Lung (tissue), 12 donors: Measurements from ENCODE around the gene NSD2. TPM values are rescaled to one million over a fixed set of nuclear protein-coding genes. Genes with fewer than 3 reads are reported as not detected.
A peak's percentile ranks its signal among the peaks of the same experiment; 100 is the strongest.

ENCODE experiments used
- ATAC-seq: fragments of 200-7000 bp; cut with Tn5 transposase; one replicate; pipeline ENCODE4 v1.9.1; 2020; ENCODE audit warnings: moderate number of reproducible peaks; ENCODE audit not compliant: insufficient read depth, low FRiP score
- DNase-seq, 3 donors: peaks; one replicate each; pipeline ENCODE4 v3.0.0-alpha.2; 2013 to 2017
- H3K27ac ChIP-seq, 2 donors: one replicate each; pipeline ENCODE4 v1.5.1; 2013; ENCODE audit warnings: mild to moderate bottlenecking in 2 of 2, moderate library complexity in 2 of 2, control low read depth in 1 of 2, inconsistent platforms in 1 of 2, low read depth in 1 of 2, low read length in 1 of 2
- H3K27me3 ChIP-seq, 3 donors: one replicate each; pipeline ENCODE4 v1.5.1; 2013; ENCODE audit warnings: low read length in 2 of 3; ENCODE audit not compliant: control insufficient read depth in 3 of 3, insufficient read depth in 3 of 3
- H3K36me3 ChIP-seq, 4 donors: one replicate each; pipeline ENCODE4 v1.5.1; 2013; ENCODE audit warnings: low read length in 4 of 4, mild to moderate bottlenecking in 1 of 4, moderate library complexity in 1 of 4; ENCODE audit not compliant: control insufficient read depth in 4 of 4, insufficient read depth in 4 of 4
- H3K4me1 ChIP-seq, 5 donors: one replicate each; pipeline ENCODE4 v1.5.1; 2013; ENCODE audit warnings: low read length in 5 of 5, mild to moderate bottlenecking in 2 of 5, moderate library complexity in 1 of 5; ENCODE audit not compliant: control insufficient read depth in 5 of 5, insufficient read depth in 5 of 5
- H3K4me3 ChIP-seq: one replicate; pipeline ENCODE4 v1.5.1; 2013; ENCODE audit warnings: mild to moderate bottlenecking, control low read depth, moderate library complexity
- H3K9ac ChIP-seq, 2 donors: one replicate each; pipeline ENCODE4 v1.5.1; 2013; ENCODE audit warnings: low read length in 2 of 2, control low read depth in 1 of 2; ENCODE audit not compliant: insufficient read depth in 1 of 2
- H3K9me3 ChIP-seq, 4 donors: one replicate each; pipeline ENCODE4 v1.5.1; 2013; ENCODE audit warnings: low read length in 3 of 4, mild to moderate bottlenecking in 1 of 4, moderate library complexity in 1 of 4; ENCODE audit not compliant: control insufficient read depth in 4 of 4, insufficient read depth in 3 of 4
- CTCF ChIP-seq: IDR thresholded peaks from 2 replicates; pipeline ENCODE4 v1.5.1; 2012; ENCODE audit warnings: mild to moderate bottlenecking; ENCODE audit errors: control extremely low read depth, extremely low read depth
- WGBS, 2 donors: extraction: QIAGEN DNeasy Blood & Tissue Kit; methylation state at CpG; one replicate each; pipeline ENCODE4 v1.1.7; 2013; 5-methylcytosine and 5-hydroxymethylcytosine counted together
- polyA plus RNA-seq, 2 donors: library from polyadenylated mRNA; stranded (reverse); fragments of 200-250 nt; gene quantifications; one replicate each; pipeline ENCODE4 v1.2.1, GENCODE V29; 2013
- total RNA-seq, 2 donors: library from RNA; depleted of rRNA in 1 of 2; stranded (reverse); fragments of >200 nt in 1 of 2; gene quantifications; one replicate each; pipeline ENCODE4 v1.2.1, GENCODE V29; 2014 to 2021
- donor health status: control.
- donor health status: control.
- donor health status: Bipolar disorder and iron deficiency.
- donor health status: healthy.
- donor health status: DM: yes; HTN: yes; CAD: no.

The NSD2 gene
- total and polyA plus RNA-seq, 4 donors: 12.7 to 66.2 (median 28.3) TPM

GRCh38 chr4:2008921-2009650 lies 137.9 kb downstream of the NSD2 start, which contains the start of gene NELFA:
Gene NELFA, minus strand, starts transcription at chr4:2008974. Its CDS starts 15 bp downstream, at chr4:2008959.
- ATAC-seq (peak; percentile 95), DNase-seq (peak; percentile 95 to 97 (median 97))
- Histone ChIP-seq H3K9ac (peak within 1 kb of the TSS; percentile 37 to 76), H3K36me3 (peaks cover 0 to 8% (median 6%) of the 10 kb centered on the region in 4 donors), H3K9me3 (no peaks in the 10 kb centered on the region), H3K27ac (peak within 1 kb of the TSS; percentile 93 to 99), H3K4me3 (peak within 1 kb of the TSS; percentile 98), H3K4me1 (peaks cover 5 to 15% (median 6%) of the 10 kb centered on the region in 5 donors), H3K27me3 (no peaks in the 10 kb centered on the region)
- no peak for TF ChIP-seq CTCF
- WGBS, 2 donors: 0 to 1% methylated on average over 91 to 95 of the region's 95 CpGs

GRCh38 chr4:2009651-2010233 lies 138.5 kb downstream of the NSD2 start:
- Histone ChIP-seq H3K9me3 (no peaks in the 10 kb centered on the region), H3K27me3 (no peaks in the 10 kb centered on the region), H3K27ac (peak overlapping the region; percentile 93 to 99), H3K4me3 (peak overlapping the region; percentile 98), H3K4me1 (peaks cover 5 to 15% (median 6%) of the 10 kb centered on the region in 5 donors), H3K9ac (peak overlapping the region in 1 of 2 donors; percentile 37), H3K36me3 (peaks cover 0 to 8% (median 6%) of the 10 kb centered on the region in 4 donors)
- ATAC-seq (peak; percentile 42), DNase-seq (peak; percentile 55 to 67 (median 61))
- no peak for TF ChIP-seq CTCF
- WGBS, 2 donors: 2 to 5% methylated on average over 23 of the region's 23 CpGs

- DNase-seq (no peak), ATAC-seq (no peak)
- peaks cover 5 to 15% (median 6%) of the 10 kb centered on the region in 5 donors for H3K4me1 ChIP-seq
- H3K36me3 ChIP-seq: no peaks in the 10 kb centered on the region
- no peak overlapping the region for H3K4me3 ChIP-seq
- H3K27ac ChIP-seq: no peak overlapping the region
- no peaks in the 10 kb centered on the region for H3K27me3 ChIP-seq
- no peak overlapping the region for H3K9ac ChIP-seq
- no peaks in the 10 kb centered on the region for H3K9me3 ChIP-seq
- 60 to 66% methylated on average over 3 of the region's 3 CpGs for WGBS, 2 donors
- TF ChIP-seq CTCF: no peak
Observed at GRCh38 chr4:2011583-2011982, 140.4 kb downstream of the NSD2 start.
